GM19240 (cell line): ENCODE measurements around the gene FLRT2.

ENCODE experiments used
- DNase-seq: peaks from one replicate; pipeline ENCODE4 v3.0.0; 2011; ENCODE audit warnings: low spot score; ENCODE audit not compliant: insufficient read length

The FLRT2 gene

DNA sequence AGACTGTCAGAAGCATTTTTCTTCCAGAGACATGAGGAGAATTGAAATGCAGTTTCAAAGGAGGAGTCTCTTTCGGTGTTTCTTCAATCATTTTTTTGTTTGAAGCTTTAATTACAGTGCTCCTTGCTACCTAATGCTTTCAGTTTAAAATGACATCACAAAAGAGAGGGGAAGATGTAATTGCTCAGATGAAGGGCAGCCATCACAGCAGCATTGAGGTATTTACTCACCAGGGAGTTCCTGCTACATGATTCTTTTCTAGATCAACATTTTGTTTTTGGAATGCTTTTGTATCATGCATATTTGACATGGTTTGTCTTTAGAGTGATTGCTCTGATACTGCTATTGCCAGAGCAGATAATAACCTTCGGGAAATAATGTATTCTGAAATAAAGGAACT, 28.6 kb downstream of the FLRT2 start:
- no peak for DNase-seq

DNA sequence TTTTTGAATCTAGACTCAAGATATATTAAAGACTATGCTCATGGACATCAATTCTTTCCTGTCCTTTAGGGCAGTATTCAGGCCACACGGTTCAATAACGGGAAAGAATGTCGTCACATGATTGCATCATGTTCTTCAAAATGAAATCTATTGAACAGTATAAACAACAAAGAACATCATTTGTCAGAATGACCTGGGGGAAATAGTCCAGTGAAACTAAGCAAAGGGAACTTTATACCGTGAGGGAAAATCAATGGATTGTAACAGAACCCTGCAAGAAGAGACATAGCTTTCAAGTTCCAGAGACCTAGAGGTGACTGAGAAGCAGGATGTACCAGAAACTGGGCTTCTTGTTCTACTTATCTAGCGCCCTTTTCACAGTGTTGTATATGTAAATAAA, 32.7 kb downstream of the FLRT2 start:
- no peak for DNase-seq

DNA sequence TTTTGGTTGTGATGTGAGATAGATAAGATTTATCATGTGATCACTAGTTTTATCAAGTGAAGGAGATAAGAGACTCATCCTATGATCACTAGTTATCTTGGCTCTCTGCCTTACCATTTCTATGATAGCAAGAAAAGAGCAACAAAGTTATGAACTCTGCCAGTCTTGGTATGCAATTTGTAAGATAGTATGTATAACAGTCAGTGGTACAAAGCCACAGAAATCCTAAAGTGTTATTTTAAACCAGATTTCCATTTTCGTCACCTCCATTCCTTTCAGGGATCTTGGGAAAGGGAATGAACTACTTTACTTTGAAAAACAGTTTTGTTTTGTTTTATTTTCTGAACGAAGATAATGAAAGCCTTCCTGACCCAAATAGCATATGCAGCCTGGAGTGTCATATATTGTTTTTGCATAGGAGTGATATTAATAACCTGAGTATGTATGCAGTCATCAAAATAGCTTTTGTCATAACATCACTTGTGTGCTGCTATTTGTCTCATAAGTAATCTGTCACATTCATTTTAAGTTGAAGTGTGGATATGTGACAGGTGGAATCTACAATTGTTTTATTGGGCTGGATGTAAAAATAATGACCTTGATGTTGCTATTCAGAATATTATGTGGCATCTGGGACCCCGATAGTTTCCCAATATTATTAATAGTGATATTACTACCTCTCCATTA, 35.0 kb downstream of the FLRT2 start:
- no peak for DNase-seq

DNA sequence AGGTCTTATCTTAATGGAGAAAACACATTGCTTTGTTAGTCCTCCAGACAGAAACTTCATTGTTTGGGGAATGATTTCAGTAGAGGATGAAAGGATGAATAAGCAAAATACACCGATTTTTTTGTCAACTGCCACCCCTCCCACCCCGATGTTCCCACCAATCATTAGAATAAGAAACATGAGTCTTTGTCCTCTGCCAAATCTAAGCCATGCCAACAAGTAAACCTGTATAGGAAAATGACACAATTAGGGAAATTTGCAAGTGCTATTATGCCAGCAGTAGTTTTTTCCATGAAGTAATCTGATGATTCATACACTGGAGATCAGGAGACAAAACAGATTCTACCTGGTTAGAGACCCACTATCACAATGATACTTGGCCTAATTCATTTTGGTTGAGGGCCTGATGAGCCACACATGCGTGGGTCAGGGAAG, 35.9 kb downstream of the FLRT2 start:
- DNase-seq = no peak

DNA sequence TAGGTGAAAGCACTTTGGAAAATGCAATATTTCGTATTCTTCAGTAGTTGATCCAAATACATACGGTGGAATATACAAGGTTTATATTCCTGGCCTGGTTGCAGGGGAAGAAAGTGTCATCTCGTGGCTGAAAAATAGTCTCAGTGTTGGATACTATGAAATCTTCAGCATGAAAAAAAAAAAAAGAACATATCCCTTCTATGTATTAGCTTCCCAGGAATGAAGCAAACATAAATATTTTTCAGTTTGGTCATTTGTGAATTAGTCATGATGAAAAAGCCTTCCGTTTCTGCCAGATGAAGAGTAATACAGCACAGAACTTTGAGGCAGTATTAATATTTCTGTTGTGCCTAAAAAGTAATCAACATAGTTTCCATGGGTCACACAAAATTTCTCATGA, 36.7 kb downstream of the FLRT2 start:
- DNase-seq = no peak

DNA sequence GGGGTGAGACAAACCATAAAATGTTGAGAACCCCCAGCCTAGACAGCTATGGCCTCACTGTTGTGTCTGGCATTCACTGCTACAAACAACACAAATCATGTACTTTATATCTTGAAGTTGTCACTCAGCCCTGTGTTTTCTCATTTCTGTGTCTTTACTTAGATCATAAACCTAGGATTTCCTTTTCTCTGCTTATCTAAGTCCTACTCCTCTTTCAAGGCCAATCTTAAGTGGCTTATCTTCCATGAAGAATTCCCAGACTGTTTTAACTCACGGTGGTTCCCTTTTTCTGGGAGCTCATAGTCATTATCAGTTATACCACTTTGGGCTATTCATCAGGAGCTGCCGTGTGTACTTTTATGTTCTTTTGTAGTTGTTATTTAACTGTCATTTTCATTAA, 42.1 kb downstream of the FLRT2 start:
- no peak for DNase-seq

DNA sequence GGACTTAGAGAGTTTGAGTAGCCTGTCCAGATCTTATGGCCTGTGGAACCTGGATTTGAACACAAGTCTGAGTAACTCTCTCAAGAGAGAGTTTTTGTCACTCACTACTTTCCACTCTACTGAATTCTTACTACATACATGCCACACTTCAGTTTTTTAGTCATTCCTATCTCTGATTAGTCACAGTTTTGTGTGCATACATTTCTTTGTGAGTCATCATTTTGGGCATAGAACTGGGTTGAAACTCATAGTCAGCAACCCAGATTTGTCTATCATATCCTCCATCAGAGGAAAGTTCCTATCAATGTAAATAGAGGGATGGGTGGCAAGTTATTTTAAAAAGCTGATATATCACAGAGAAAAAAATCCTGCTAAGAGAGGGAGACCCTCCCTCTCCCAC, 42.9 kb downstream of the FLRT2 start:
- no peak for DNase-seq

DNA sequence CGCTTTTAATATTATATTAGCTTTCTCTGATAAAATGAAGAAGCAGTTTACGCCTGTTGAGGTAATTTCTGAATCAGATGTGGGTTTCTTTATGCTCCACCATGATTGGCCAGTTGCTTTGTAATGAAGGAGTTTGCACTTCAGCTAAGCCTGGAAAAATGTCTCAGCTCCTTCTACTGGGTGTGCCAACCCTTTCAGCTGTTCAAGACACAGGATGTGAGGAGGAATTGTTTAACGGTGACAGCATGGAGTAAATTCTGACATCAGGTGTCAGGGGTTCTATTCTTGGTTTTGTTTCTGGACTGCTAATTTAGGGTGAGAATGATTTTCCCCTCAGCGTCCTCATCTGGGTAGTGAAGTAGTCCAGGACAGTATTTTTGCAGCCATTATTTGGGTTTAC, 43.5 kb downstream of the FLRT2 start:
- DNase-seq = no peak

DNA sequence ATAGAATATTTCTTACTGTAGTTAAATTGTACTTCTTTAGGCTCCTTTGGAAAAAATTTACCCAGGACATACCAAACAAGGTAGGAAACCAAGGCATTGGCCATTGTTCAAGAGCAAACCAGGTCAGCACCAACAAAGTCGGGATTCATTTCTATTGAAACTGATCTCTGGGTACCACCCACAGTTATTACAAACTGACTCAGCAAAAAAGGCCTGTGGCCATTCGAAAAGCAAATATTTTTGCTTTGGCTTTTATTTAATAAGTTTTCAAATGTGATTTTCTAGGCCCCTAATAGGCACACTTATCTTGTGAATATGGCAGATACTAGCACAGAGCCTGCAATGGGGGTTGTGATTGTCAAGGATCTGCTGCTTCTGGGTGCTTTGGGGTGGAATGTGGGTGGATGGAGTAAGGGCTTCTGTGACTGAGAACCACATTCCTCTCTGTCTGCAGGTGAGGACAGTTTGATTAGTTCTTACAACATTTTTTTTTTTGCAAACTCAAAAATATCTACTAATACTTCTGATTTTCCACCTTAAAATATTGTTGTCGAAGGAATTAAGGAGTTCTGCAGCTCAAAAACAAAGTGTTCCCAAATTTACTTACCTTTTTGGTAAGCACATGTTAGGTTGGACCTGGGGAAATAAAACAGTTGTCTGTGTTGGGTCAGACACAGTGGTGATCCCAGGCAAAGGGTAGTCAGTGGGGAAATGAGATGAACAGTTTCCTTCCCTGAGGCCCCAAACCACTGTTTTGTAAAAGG, 45.1 kb downstream of the FLRT2 start:
- no peak for DNase-seq

DNA sequence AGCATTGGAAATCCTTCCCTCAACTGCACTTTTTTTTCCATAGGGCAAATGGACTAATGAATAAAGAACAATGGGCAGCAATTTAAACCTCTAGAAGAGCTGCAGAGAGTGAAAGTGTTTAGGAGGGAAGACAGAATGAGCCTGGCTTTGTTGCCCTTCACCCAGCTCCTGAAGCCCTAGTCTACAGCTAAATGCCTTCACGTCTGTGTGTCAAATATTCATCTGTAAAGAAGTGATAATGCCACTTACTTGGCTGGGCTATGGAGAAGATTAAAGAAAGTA, 45.6 kb downstream of the FLRT2 start:
- DNase-seq = no peak

DNA sequence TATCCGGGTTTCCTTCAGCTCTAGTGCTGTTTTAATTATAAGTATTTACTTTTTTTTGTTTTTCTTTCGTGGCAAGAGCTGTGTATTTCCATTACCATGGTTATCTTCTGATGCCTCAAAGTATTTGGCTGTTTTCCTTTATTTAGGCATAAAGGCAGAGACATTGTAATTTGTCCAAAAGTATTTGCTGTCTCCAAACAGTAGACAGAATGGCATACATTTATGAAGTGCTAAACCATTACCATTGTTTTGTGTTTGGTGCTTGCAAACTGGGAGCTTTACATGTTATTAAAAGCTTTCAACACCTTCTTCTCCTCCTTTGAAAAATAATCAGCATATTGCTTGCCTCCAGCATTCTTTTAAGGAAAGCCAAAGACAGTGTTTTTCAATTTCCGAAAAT, 46.3 kb downstream of the FLRT2 start:
- no peak for DNase-seq

DNA sequence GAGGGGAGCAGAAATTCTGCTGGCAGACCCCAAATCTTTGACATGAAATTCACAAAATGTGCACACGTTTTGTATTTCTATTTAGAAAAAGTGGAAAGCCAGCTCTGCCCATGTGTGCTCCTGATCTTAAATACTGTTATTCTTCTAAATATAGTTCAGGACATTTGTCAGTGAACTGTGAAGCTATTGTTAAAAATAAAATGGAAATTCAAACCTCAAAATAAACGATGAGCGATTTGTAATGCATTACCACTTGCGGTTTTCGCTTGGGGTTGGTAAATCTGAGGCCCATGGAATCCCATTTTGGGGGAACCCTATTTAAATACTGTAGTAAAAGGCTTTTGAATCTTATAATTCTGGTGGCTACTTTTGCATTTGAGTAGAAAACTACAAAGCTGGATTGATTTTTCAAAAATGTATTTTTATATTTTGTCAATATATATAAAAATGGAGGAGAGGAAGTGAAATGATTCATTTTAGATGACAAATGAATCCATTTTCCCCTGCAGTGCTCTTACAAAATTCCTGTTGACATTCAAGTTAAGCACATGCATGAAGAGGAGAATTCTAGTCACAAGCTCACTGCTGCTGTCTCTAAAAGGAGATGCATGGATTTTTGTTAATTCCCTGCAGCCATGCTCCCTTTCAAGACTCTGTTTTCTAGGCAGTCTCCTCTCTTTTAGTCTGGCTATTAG, 47.1 kb downstream of the FLRT2 start:
- no peak for DNase-seq

DNA sequence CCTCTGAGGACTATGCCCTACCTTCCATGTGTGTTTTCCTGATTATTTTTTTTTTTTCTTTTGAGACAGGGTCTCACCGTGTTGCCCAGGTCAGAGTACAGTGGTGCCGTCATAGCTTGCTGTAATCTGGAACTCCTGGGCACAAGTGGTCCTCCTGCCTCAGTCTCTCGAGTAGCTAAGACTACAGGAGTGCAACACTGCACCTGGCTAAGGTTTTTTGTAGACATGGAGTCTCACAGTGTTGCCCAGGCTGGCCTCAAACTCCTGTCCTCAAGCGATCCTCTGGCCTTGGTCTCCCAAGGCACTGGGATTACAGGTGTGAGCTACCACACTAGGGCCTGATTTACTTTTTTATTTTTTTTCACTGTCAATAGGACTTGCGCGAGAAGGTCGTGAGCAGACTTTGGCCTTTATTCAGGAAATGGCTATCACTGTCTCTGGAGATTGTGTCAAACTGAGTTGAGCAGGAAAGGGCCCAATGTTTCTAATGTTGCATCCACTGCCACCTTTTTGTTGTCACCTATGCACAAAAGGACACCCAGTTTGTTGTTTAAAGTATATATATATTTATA, 47.7 kb downstream of the FLRT2 start:
- no peak for DNase-seq

DNA sequence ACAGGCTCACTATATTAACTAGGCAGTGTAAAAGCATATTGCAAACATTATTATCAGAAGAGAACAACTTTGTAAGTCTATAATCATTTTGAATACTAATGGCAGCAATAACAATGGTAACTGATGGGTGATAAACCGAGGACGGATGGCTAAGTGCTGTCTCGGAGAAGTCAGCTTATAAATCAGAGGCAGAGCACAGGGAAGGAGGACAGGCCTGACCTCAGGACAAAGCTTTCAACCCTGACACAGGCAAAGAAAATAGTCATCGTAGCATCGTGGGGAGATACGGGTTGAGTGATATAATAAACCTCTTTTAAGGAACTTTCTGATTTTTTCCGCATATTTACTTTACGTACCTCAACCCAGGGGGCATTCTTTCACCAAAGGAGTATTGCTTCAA, 48.4 kb downstream of the FLRT2 start:
- no peak for DNase-seq

DNA sequence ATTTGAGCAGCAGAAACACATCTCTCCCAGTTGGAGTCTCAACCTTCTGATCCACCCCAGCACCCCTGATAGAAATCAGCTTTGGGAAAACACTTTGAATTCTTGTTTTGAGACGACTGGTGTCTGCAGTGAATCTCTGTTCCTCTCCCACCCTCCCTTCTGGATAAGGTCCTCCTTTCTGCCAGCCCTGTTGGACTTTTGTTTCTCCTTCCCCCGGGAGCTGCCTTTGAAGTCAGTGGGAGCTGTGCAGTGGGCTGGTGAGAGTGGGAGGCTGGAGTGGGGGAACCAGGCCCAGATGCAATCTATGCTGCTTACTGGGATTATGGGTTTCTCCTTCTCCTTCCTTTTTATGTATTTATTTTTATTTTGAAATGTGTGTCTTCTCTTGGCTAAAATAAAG, 49.0 kb downstream of the FLRT2 start:
- no peak for DNase-seq

DNA sequence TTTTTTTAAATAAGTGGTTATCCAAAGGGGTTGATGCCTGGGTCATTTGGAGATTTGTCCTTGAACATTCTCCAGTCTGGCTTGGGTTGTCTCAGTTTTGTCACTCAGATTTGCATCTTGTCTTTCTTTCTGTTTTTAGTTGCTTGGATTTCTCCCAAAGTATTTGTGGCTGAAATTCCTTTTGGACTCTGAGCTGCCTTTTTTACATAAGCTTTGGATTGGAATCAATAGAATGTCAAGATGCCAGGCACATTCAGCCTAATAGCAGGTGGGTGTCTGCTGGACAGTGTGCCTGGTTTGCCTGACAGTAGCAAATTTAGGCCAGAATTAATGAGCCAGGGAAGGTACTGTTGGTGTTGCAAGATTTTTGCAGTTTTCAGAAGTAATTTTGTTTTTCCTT, 50.0 kb downstream of the FLRT2 start:
- DNase-seq = no peak

DNA sequence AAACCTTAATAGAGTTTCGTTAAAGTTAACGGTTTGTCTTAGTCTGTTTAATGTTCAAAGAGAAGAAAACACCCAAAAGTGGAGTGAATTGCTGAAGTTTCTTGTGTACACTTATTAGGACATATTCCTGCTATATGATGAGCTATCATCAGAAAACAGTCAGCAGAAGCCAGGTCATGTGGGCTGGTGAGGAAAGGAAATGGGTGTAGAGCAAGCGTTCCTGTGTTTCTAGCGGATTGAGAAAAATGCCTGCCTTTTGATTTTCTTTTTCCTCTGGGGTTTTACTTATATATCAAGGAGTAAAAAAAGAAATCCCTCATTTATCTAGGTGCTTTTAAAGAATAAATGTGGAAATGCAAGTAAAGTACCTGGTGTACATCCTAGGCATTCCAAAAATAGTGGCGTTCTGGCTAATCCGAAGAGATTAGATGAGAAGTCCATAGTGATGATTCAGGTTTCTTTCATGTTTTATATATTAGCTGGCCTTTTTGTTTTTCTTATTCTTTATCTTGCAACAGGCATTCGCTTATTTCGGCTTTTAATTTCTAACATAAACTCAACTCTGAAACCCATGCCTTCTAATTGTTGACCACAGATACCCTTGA, 50.7 kb downstream of the FLRT2 start:
- no peak for DNase-seq

DNA sequence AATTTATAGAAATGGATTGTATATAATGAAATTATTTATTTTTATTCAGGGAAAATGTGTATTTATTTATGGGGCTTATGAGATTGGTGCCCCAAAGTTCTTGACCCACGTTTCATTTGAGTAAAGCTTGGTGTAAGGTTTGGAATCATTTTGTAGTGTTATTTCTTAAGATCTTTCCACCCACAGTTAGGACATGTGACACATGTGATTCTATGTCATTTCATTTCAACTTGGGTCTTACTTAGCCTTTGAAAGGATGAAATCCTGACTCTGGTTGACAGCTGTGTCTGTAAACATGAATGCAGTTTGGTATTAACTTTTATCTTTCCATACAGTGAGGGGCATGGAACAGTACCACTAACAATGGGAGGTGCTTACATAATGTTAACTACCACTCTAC, 51.7 kb downstream of the FLRT2 start:
- no peak for DNase-seq

DNA sequence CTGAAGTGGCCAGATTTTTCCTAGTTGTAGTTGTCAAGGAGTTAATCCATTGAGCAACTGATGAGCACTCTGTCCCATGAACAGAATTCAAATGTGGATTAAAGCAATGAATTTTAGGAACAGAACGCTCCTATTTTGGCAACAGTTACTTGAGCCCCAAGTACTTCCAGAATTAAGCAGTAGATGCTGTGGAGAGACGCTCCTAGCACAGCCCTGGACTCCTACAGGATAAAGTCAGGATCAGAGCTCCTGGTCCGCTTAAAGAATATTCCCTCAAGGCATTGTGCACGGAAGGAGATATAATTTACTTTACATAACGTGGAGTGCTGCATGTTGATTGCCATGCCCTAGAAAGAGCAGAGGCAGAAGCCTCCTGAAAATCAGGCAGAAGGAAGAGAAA, 53.4 kb downstream of the FLRT2 start:
- no peak for DNase-seq

DNA sequence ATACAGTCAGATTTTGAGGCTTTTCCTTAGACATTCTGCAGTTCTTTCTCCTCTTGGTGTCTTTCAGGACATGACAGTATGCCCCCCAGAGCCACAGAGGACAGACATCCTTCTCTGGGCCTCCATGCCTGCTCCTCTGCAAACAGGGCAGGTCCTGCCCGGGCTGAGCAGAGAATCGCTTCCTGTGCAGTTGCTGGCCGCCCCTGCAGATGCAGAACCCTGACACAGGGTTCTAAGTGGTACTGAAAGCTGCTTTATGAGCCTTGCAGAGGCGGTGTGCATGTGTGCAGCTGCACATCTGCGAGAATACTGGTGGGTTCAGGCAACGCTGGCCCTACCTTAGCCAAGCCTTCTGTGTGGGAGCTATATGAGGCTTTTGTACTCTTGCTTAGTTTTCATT, 54.5 kb downstream of the FLRT2 start:
- no peak for DNase-seq

DNA sequence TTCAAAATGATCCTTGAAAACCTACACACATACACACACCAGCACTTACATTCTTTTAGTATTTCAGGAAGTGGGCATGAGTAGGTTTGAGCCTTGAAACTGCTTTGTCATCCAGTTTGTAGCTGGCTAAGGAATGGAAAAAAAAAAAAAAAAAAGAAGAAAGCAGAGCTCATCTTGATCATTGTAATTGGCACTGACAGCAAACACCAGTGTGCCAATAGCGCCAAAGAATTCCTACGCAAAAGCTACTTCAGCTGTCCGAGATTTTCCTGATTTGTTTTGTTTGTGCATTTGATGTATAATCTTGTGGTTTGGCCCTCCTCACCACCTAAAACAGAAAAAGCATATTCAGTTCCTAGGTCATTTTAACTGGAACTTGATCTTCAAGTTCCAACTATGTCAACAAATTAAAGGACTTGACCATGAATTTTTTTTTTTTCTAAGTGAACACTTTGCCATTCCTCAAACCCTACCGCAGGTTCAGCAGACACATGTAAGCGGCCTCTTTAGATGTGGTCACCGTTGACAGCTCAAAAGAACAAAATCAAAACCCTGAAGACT, 57.3 kb downstream of the FLRT2 start:
- DNase-seq = no peak

DNA sequence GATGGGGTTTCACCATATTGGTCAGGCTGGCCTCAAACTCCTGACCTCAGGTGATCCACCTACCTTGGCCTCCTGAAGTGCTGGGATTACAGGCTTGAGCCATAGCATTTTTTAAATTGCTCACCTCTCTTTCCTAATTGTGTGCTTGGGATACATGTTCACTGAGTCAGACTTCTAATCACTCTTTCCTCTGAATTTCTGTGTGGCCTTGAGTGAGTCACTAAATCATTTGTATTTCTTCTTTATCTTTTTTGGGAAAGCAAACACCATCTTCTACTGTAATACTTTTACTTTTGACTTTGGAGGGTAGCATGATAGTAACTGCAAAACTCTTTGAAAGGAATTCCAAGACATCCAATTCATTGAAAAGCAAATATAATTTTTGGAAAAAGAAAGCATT, 60.8 kb downstream of the FLRT2 start:
- no peak for DNase-seq
